GM21786 (cell line): ENCODE measurements around the gene KCNJ6.
"Not testable (repeated sequence)": the region's sequence is repeated elsewhere in the genome, so short reads cannot be mapped to it uniquely, and the experiment has no call there.

ENCODE experiments used
- ATAC-seq: cut with Tn5 transposase; IDR thresholded peaks from one replicate; pipeline ENCODE4 v1.9.1; 2021; ENCODE audit not compliant: unreplicated experiment

The KCNJ6 gene

DNA sequence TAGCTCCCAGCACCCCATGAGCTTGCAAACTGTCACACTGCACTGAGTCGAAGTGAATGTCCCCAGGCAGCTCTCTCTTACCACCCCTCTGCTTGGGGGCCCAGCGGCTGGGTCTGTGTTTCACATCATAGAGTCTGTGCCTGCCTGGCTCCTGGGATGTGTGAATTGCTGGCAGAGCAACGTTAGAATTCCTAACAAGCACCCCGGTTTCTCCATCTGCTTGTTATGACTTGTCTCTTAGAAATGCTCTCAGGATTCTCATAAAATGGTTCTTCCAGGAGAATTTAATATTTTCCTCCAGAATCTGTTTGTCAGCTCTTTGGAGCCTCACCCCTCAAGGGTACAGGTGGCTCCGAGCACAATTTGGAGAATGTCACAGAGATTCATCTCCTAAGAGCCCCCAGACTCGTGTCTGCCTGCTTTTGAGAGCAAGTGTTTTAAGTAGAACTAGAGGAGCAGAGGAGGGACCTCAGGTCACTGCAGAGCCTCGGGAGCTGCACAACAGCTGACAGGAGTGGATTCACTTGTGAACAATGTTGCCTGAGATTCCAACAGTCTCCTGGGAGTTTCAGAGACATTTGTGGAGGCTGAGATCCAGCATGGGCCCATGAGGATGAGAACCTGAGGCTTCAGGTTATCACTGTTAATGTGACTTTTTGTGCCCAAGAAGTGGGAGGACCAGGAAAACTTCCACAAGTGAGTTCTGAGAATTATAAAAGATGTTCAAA is 131.5 kb downstream of the KCNJ6 start:
- no peak for ATAC-seq

DNA sequence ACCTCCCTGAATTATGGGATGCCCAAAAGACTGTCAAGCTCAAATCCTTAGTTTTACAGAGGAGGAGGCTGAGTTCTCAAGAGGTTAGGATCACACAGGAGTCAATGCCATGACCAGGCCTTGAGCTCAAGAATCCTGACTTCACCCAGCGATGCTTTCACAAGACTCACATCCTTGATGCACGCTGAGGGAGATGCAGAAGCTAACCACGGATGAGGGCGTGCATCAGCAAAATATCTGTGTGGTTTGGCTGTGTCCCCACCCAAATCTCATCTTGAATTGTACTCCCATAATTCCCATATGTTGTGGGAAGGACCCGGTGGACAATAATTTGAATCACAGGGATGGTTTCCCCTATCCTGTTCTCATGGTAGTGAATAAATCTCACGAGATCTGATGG is 133.2 kb downstream of the KCNJ6 start:
- ATAC-seq, result no peak

DNA sequence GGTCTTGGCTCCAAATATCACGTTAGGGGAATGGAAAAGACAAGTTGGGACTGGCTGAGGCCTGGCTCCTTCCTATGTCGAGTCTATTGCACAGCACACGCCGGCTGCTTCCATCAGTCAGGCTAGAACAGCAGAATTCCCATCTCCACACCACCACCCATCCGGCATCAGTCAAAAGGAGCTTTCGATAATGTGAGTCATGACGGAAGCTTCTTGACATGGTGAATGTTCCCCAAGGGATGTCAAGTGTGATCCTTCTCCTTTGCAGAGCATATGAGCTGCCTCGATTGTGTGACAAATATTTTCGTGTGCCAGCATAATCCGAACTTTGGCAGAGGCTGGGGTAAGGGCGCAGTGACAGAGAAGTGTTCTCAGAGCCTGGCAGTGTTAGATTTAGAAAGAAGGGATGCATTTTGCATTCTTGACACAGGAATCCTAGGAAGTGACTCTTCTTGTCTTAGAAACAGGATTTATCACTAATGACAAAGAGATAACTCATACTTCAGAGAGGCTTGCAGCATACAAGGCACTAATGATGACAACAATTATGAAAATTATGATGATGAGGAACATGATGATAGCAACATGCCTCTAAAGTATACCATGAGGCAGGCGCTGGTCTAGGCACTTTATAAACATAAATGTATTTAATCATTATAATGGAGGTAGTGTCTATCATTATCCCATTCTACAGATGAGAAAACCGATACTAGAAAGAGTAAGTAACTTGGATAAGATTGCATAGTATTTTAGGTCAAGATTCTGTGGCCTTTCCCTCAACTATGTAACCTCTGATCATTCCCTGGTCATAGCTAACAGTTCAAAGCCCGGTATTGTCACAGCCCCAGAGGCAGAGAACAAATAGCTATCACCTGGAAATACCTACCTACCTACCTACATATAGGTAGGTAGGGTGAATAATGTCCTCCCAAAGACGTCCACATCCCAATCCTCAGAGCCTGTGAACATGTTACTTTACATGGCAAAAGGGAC is 135.0 kb downstream of the KCNJ6 start:
- ATAC-seq, result no peak

DNA sequence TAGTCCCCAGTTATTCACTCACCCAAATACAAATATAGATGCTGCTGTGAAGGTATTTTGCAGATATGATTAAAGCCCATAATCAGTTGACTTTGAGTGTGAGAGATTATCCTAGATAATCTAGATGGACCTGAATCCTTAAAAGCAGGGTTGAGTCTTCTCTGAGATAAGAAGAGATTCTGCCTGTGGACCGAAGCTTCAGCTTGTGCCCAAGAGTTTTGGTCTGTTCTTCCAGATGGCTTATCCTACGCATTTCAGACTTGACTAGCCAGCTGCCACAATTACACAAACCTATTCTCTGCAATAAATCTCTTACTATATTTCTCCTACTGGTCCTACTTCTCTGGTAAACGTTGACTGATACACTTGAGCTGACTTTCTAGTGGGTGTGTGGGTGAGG is 145.1 kb downstream of the KCNJ6 start:
- ATAC-seq, result no peak

DNA sequence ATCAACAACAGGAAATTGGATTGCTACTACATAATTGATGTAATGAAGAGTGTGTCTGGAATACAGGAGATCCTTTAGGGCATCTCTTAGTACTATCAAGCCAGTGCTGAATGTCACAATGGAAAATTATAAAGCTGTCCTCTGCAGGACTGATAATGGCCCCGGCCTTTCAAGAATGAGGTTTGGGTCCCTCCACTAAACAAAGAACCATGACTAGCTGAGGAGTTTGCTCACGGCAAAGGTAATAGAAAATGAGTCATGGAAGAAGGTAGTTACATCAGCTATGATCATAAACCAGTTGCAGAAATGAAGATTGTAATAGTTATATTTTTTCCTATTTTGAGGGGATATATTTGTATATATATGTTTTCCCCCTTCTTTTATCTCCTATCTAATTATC is 145.8 kb downstream of the KCNJ6 start:
- ATAC-seq, result no peak

DNA sequence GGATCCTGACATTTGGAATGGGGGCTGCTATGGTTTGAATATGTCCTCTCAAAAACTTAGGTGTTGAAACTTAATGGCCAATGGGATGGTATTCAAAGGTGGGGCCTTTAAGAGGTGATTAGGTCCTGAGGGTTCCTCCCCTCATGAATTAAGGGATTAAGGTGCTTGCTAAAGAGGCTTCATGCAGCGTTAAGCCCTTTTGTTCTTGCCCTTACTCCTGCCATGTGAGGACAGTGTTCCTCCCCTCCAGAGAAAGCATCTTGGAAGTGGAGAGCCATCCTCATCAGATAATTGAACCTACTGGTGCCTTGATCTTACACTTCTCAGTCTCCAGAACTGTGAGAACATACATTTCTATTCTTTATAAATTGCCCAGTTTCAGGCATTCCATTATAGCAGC is 146.6 kb downstream of the KCNJ6 start:
- ATAC-seq, result no peak

DNA sequence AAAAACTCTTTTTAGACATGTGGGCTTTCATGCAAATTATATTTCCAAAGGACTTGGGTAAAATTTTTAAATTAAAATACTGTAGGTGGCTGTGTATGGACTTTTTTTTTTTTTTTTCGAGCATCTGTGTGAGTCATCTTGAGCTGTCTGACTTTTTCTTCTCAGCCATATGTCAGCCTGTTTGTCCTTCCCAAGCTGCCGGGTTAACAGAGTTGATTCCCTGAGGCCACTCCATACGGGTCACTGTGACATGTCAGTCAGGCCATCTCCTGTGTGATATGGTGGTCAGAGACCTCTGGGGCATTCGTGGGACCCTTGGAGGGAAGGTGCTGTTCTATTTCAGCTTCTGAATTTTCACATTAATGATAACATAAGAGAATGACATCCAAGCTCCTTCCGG is 148.3 kb downstream of the KCNJ6 start:
- ATAC-seq, result no peak

DNA sequence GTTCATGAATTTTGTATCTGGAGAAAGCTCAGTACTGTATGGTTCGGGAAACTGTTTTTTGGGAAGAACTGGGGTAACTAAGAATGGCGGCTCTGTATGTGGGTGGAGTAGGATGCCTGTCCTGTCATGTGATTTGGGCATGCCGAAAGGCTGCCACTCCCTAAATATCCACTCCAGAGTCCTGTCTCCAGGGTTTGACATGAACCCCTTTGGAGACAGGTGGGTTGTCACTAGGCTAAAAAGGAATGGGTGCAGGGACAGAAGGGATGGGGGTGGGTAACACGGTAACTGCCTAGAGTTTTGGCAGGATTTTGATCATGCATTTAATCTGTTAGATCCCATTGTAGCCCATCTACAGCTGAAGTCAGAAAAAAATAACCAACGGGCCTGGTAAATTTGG is 150.1 kb downstream of the KCNJ6 start:
- no peak for ATAC-seq

DNA sequence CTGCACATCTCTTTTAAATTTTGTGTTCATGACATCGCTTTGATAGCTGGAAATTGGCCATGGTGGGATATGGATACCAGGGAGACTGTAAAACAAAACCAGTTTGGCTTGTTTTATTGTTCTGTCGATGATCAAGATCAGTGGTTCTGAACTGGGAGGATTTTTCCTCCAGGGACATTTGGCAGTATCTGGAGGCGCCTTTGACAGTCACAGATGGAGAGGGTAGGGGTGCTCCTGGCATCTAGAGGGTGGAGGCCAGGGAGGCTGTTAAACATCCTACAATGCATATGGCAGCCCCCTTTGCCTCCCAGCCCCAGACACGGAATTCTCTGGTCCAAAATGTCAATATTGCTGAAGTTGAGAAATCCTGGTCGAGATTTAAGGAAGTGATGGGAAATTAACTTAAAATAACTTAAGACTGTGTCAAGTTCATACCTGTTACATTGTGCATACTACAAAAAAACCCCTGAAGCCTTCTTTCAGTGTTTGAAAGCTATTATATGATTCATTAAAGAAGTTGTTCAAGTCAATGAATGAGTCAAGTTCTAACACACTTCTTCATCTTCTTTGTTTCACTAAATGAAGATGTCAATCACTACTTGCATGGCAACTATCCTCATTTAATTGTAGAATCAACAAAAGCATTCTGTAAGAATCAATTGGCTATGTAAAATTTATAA is 150.9 kb downstream of the KCNJ6 start:
- no peak for ATAC-seq

DNA sequence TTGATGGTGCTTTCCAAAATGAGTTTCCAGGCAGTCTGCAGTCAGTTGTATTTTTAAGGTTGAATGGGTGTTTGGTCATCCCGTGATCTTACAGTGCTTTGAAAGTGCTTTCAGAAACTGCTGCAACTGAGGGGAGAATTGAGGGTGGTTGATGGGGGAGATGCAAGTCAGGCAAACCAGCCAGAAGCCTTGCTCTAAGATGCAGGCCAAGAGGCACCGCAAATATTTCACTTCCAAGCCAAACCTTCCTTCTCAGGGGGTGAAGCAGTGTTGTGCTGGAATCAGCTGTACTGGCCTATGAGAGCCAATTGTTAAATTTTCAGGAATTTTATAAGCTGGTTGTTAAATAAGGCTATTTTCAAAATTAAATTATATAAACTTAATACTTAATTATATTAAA is 151.6 kb downstream of the KCNJ6 start:
- no peak for ATAC-seq

DNA sequence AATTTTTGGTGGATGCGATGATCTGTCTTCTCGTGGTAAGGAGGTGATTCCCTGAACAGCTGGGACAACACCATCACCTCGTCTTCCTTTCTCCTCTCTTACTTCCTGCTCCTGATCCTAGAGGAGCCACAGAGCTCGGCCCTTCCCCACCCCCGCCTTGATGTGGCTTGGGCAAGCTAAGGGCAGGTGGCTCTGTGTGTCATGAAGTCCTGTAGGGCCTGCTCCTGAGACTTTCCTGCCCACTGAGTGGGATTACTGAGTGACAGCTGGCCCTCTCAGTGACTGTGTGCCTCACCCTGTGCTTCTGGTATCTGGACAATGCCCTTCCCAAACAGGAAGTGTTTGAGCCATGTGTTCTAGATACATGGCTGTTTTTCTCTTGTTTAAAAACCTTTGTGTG is 153.0 kb downstream of the KCNJ6 start:
- no peak for ATAC-seq

DNA sequence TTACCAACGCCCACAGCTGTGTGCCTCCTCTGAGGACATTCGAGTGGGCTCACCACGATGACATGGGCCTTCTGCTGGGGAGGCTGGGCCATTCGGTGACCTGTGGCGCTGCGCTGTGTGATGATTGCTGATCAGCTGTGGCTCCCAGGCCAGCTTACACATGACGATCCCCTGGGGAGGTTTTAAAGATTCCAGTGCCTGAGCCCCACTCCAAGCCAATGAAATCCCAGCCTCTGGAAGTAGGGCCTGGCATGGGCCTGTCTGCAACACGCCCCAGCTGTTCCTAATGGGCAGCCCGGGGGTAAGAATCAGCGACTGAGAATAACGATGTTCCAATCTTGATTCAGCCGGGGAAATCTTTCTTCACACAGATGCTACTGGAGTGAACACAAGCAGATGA is 153.7 kb downstream of the KCNJ6 start:
- no peak for ATAC-seq

DNA sequence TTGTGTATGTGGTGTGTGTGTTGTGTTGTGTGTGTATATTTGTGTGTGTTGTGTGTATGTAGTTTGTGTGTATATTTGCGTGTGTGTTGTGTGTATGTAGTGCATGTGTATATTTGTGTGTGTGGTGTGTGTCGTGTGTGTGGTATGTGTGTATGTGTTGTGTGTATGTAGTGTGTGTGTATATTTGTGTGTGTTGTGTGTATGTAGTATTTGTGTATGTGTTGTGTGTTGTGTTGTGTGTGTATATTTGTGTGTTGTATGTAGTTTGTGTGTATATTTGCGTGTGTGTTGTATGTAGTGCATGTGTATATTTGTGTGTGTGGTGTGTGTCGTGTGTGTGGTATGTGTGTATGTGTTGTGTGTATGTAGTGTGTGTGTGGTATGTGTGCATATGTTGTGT is 154.9 kb downstream of the KCNJ6 start:
- ATAC-seq, result not testable (repeated sequence)

DNA sequence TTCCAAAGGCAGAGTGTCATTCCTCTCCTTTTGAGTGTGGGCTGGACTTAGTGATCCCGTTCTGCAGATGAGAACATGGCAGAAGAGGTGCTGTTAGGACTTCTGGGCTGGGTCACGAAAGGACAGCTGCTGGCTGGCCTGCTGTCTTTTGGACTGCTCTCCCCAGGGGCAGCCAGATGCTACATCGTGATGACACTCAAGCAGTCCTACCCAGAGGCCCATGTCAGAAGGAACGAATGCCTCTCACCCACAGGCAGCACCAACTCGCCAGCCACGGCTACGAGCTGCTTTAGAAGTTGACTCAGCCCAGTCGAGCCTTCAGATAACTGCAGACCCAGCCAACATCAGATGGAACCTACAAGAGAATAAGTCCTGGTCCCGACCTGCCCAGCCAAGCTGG is 156.5 kb downstream of the KCNJ6 start:
- ATAC-seq, result no peak

DNA sequence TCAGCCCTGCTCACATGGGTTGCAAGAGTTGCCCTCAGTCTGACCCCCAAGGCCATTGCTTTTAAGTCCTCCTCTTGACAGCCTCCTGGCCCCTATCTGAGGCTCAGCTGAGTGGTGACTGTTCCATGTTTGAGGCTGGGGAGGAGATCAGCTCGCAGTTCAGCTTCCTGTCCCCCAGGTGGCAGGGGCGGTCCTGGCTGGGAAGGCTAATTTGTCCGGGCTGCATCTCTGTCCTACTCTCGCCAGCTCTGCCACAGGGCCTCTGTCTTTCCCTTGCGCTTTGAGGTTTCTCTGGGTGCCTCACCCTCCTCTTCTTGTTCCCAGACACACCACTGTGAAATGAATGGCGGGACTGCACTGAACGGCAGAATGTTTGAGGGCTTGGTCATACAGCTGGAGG is 157.3 kb downstream of the KCNJ6 start:
- no peak for ATAC-seq

DNA sequence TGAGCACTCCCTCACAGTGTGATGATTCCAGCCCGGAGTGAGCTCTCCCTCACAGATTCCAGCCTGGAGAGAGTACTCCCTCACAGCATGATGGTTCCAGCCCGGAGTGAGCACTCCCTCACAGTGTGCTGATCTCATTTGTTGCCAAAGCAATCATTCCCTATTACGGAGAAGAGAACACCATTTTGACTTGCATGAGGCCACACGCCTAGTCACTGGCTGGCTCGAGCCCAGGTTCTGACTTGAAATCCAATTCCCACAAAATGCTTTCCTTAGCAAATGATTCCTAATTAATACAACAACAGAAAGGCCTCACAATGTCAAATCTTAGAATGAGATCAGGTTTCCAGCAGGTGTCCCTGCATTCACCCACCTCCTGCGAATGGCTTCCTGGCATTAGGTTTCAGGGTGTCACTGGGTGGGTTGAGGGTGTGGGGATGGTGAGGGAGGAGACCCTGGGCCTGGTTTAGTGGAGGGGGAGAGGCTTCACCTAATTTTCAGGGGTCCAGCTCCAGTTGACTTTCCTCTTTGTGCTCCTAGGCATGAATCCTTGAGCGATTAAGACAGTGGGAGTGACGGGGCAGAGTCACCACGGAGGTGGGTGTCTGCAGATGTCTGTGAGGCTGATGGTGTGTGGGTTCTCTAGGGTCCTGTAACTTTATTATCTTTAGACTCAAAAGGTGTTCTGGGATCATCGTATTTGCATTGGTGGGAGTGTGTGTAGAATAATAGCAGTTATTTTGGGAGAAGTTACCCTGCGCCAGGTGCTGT is 158.5 kb downstream of the KCNJ6 start:
- ATAC-seq, result no peak

DNA sequence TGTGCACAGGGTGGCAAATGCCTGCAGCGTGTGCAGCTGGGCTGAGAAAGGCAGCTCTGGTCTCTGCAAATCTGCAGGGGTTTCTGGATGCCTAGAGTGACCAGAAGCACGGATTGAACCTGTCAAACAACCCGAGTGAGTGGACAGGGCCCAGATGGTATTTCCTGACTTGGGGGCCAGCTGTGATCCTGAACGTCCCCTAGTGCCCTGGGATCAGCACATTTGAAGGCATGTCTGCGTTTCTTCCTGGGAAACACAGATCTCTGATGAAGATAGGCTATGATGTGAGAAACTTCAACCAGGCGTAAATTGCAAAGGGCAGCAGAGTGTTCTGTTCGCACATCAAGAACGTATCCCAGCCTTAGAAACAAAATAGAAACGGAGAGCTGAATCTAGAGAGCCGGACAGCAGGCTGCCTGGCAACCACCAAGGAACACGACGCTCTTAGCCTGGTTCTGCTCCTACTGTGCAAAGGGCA is 163.1 kb downstream of the KCNJ6 start:
- no peak for ATAC-seq

DNA sequence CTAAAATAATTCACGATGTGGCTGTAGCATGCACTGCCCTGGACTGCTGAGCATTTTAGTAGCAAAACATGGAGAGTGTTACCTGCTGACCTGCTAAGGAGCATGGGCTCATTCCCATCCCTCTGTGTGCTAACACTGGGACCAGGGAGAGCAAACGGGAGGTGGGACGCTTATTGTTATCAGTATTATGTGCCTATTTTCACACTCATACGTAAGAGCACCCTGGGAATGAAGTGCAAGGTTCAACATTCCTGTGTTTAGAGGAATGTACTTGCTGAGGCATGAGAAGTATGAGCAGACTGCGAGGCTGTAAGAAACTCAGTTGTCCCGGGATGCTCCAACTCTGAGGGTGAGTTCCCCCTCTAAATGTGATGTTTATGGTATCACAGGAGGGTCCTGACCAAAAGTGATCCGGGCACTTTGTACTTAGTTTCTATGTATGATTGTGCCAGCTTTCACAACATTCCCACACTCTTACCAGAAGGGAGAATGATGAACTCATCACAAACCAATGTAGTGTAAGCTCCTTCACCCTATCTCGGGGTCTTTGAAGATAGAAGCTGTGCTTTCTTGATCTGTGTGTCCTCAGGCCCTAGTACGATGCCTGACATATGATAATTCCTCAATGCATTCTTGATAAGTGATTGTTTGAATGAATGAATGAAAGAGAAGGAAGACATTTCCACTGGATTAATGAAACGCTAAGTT is 164.8 kb downstream of the KCNJ6 start:
- ATAC-seq, result no peak

DNA sequence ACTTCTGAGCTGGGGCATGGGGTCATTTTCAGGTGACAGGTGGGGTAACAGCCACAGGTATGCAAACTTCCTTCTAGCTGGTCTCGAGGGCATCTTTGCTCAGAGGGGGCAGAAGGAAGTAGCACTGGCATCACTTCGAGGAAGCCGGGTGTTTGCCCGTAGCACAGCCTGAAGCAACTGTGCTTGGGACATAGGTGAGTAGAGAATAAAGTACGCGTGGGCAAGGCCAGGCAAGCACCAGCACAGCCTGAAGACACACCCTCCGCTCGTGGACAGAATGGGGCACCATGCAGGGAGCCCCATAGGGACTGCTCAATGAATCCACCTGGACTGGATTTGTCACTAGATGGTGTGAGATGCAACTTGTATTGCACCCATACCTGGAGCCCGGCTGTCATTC is 167.1 kb downstream of the KCNJ6 start:
- no peak for ATAC-seq

DNA sequence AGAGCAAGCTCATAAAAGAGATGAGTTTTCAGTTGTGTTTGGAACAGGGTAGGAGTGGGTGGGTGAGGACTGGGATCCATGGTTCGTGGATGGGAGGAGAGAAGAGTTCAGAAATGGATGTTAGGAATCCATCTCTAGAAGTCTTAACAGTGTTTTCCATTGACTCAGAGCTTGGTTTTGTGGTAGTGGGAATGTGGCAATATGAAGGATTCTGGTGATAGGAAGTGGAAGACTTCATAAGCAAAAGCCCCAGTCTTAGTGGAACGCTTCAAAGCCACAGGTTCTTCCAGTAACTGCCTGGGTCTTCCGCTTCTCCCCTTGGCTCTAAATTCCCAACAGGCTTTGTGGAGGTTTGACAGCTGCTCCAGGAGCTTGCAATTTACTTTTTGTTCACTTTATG is 167.9 kb downstream of the KCNJ6 start:
- ATAC-seq, result no peak
